Smooth muscle cell (in vitro differentiated cells): Measurements from ENCODE around the gene PCDHB1. TPM values are rescaled to one million over a fixed set of nuclear protein-coding genes. Genes with fewer than 3 reads are reported as not detected.
A peak's percentile ranks its signal among the peaks of the same experiment; 100 is the strongest.

ENCODE experiments used
- DNase-seq: peaks from one replicate; lab custom pipeline; 2025; ENCODE audit not compliant: unreplicated experiment; lab: John Stamatoyannopoulos, UW
- H2AFZ ChIP-seq: fragments of 200-600 bp; sonication (generic); 2 replicates; pipeline ENCODE4 v1.6.0; 2016; ENCODE audit warnings: antibody characterized with exemption, low read depth, mild to moderate bottlenecking
- H3F3A ChIP-seq: fragments of 200-600 bp; sonication (generic); 2 replicates; pipeline ENCODE4 v1.6.0; 2017; ENCODE audit warnings: antibody characterized with exemption, low read depth
- H3K27ac ChIP-seq: fragments of 200-600 bp; sonication (generic); 2 replicates; pipeline ENCODE4 v1.5.1; 2016; ENCODE audit warnings: low read depth, mild to moderate bottlenecking
- H3K27me3 ChIP-seq: fragments of 200-600 bp; sonication (generic); 2 replicates; pipeline ENCODE4 v1.6.1; 2016; ENCODE audit warnings: low read depth, mild to moderate bottlenecking
- H3K36me3 ChIP-seq: fragments of 200-600 bp; sonication (generic); 2 replicates; pipeline ENCODE4 v1.5.1; 2016; ENCODE audit warnings: low read depth
- H3K4me1 ChIP-seq: fragments of 200-600 bp; sonication (generic); 2 replicates; pipeline ENCODE4 v1.5.1; 2016; ENCODE audit warnings: low read depth
- H3K4me2 ChIP-seq: fragments of 200-600 bp; sonication (generic); 2 replicates; pipeline ENCODE4 v1.6.0; 2016; ENCODE audit warnings: mild to moderate bottlenecking
- H3K4me3 ChIP-seq: fragments of 200-600 bp; sonication (generic); 2 replicates; pipeline ENCODE4 v1.5.1; 2016; ENCODE audit warnings: mild to moderate bottlenecking
- H3K79me2 ChIP-seq: fragments of 200-600 bp; sonication (generic); 2 replicates; pipeline ENCODE4 v1.6.0; 2016; ENCODE audit warnings: low read depth, mild to moderate bottlenecking
- H3K9ac ChIP-seq: fragments of 200-600 bp; sonication (generic); 2 replicates; pipeline ENCODE4 v1.6.0; 2016; ENCODE audit warnings: low read depth
- H3K9me3 ChIP-seq: fragments of 200-600 bp; sonication (generic); replicated peaks from 2 replicates; pipeline ENCODE4 v1.5.1; 2016; ENCODE audit warnings: low read depth
- H4K20me1 ChIP-seq: fragments of 200-600 bp; sonication (generic); 2 replicates; pipeline ENCODE4 v1.6.0; 2016; ENCODE audit warnings: low read depth
- CTCF ChIP-seq: fragments of 200-600 bp; sonication (generic); IDR thresholded peaks from 2 replicates; pipeline ENCODE4 v1.5.1; 2017; ENCODE audit warnings: borderline replicate concordance, mild to moderate bottlenecking, antibody characterized with exemption; ENCODE audit not compliant: insufficient read depth, poor library complexity, severe bottlenecking
- WGBS: methylation state at CpG from one replicate; pipeline ENCODE4 v1.1.7; 2016; ENCODE audit warnings: low lambda C conversion rate; 5-methylcytosine and 5-hydroxymethylcytosine counted together
- polyA plus RNA-seq: library from polyadenylated mRNA; unstranded; fragments of >200 nt; fragmentation: Nextera tagmentation; extraction: Ambion mirVana; gene quantifications from 2 replicates; pipeline ENCODE4 v1.2.1, GENCODE V29; 2016
- total RNA-seq: library from RNA; depleted of rRNA; stranded (reverse); fragments of >200 nt; gene quantifications from 2 replicates; pipeline ENCODE4 v1.2.3, GENCODE V29; 2014

Gene PCDHB1
- total and polyA plus RNA-seq, 2 experiments from 2014 or later, result 0.04 TPM; not detected in 1

- H3K27me3 ChIP-seq, result no peaks in the 10 kb centered on the region
- H3K4me1 ChIP-seq, result no peaks in the 10 kb centered on the region
- WGBS, result 94% methylated on average over 15 of the region's 15 CpGs
- no peak overlapping the region for H3K4me2 ChIP-seq
- no peaks in the 10 kb centered on the region for H3K79me2 ChIP-seq
- H4K20me1 ChIP-seq, result no peaks in the 10 kb centered on the region
- no peak for TF ChIP-seq CTCF
- no peak overlapping the region for H2AFZ ChIP-seq
- no peaks in the 10 kb centered on the region for H3F3A ChIP-seq
- DNase-seq, result no peak
- H3K9me3 ChIP-seq, result no peaks in the 10 kb centered on the region
- no peak overlapping the region for H3K27ac ChIP-seq
- no peaks in the 10 kb centered on the region for H3K36me3 ChIP-seq
- H3K4me3 ChIP-seq, result no peak overlapping the region
- no peak overlapping the region for H3K9ac ChIP-seq
Observed at GRCh38 chr5:141031006-141031405, 20.2 kb upstream of the PCDHB1 start.

- Histone ChIP-seq H3K4me2 (no peak overlapping the region), H3K9ac (no peak overlapping the region)
- WGBS, result 83% methylated on average over 1 of the region's 1 CpG
Observed at GRCh38 chr5:141032626-141033025, 18.5 kb upstream of the PCDHB1 start.

GRCh38 chr5:141039061-141039460, 12.1 kb upstream of the PCDHB1 start:
- no peak overlapping the region for H3K9ac ChIP-seq
- H3K79me2 ChIP-seq, result no peaks in the 10 kb centered on the region
- H4K20me1 ChIP-seq, result no peaks in the 10 kb centered on the region
- no peak overlapping the region for H2AFZ ChIP-seq
- H3K4me2 ChIP-seq, result no peak overlapping the region
- H3K27ac ChIP-seq, result no peak overlapping the region
- H3K9me3 ChIP-seq, result no peaks in the 10 kb centered on the region
- no peak for TF ChIP-seq CTCF
- no peaks in the 10 kb centered on the region for H3F3A ChIP-seq
- H3K36me3 ChIP-seq, result no peaks in the 10 kb centered on the region
- H3K4me3 ChIP-seq, result no peak overlapping the region
- no peak for DNase-seq
- H3K4me1 ChIP-seq, result peaks cover 7% of the 10 kb centered on the region
- peaks cover 3% of the 10 kb centered on the region for H3K27me3 ChIP-seq

More at GRCh38 chr5:141032626-141033025, 18.5 kb upstream of the PCDHB1 start:
- no peaks in the 10 kb centered on the region for H3K27me3 ChIP-seq
- no peaks in the 10 kb centered on the region for H3K36me3 ChIP-seq
- no peak for DNase-seq
- no peak overlapping the region for H3K4me3 ChIP-seq
- no peaks in the 10 kb centered on the region for H4K20me1 ChIP-seq
- no peak overlapping the region for H3K27ac ChIP-seq
- no peaks in the 10 kb centered on the region for H3K9me3 ChIP-seq
- no peak overlapping the region for H2AFZ ChIP-seq
- no peaks in the 10 kb centered on the region for H3K4me1 ChIP-seq
- no peaks in the 10 kb centered on the region for H3K79me2 ChIP-seq
- no peaks in the 10 kb centered on the region for H3F3A ChIP-seq
- TF ChIP-seq CTCF, result no peak

- Histone ChIP-seq H3K9ac (no peak overlapping the region), H3K79me2 (no peaks in the 10 kb centered on the region), H3K4me2 (peak overlapping the region; percentile 93), H4K20me1 (no peaks in the 10 kb centered on the region), H3F3A (no peaks in the 10 kb centered on the region), H3K27me3 (peaks cover 8% of the 10 kb centered on the region), H3K4me3 (peak overlapping the region; percentile 79), H3K27ac (peak overlapping the region; percentile 92), H3K4me1 (peaks cover 7% of the 10 kb centered on the region), H2AFZ (peak overlapping the region; percentile 56), H3K36me3 (no peaks in the 10 kb centered on the region), H3K9me3 (no peaks in the 10 kb centered on the region)
- TF ChIP-seq CTCF, result no peak
- WGBS, result 69% methylated on average over 3 of the region's 3 CpGs
- no peak for DNase-seq
Observed at GRCh38 chr5:141039517-141039916, 11.7 kb upstream of the PCDHB1 start.
